ENCODE measurements around the gene FAT1.
A peak's percentile ranks its signal among the peaks of the same experiment; 100 is the strongest.

Gene FAT1

DNA sequence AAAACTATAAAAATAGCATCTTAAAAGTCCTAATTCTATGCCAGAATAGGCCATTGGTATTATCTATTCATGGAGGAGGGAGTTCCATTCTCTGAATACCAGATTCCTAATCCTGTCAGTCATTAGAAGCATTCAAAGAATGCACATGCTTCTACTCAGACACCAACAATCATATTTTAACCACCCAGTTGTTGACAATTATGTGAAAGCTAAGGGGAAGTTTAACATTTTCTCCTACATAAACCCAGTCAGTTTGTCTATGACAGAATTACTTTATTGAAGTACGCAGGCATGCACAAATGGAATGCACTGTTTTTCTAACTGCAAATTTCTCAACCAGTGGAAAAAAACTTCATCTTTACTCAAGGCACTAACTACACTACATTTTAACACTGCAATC is 98.7 kb downstream of the FAT1 start:
- TF ChIP-seq, protein P1, sequence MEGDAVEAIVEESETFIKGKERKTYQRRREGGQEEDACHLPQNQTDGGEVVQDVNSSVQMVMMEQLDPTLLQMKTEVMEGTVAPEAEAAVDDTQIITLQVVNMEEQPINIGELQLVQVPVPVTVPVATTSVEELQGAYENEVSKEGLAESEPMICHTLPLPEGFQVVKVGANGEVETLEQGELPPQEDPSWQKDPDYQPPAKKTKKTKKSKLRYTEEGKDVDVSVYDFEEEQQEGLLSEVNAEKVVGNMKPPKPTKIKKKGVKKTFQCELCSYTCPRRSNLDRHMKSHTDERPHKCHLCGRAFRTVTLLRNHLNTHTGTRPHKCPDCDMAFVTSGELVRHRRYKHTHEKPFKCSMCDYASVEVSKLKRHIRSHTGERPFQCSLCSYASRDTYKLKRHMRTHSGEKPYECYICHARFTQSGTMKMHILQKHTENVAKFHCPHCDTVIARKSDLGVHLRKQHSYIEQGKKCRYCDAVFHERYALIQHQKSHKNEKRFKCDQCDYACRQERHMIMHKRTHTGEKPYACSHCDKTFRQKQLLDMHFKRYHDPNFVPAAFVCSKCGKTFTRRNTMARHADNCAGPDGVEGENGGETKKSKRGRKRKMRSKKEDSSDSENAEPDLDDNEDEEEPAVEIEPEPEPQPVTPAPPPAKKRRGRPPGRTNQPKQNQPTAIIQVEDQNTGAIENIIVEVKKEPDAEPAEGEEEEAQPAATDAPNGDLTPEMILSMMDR (IDR thresholded peaks at IDR 0.05; ENCODE audit: low read depth, low read length): no peak
- peak; percentile 44 for DNase-seq (ENCODE audit: extremely low read depth, low read depth)

DNA sequence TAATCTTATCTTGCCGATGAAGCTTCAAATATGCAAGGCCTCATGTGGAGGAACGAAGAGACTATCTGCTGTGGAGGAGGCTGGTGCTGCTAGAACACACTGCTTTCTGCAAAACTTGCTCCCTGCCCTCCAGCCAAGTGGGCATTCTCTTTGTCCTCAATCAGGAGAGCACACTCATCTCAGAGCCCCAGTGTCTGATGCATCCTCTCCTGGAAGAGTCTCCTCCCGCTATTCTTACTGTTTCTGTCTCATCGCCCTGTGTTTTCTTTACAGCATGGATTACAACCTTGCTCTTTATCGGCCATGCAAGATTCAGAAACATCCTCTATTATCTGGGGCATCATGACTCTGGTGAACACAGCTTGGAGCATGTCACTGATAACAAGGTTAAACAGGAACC is 100.1 kb downstream of the FAT1 start:
- TF ChIP-seq, protein P1 (IDR thresholded peaks at IDR 0.05; ENCODE audit: low read depth, low read length): no peak
- no peak for DNase-seq (ENCODE audit: extremely low read depth, low read depth)

DNA sequence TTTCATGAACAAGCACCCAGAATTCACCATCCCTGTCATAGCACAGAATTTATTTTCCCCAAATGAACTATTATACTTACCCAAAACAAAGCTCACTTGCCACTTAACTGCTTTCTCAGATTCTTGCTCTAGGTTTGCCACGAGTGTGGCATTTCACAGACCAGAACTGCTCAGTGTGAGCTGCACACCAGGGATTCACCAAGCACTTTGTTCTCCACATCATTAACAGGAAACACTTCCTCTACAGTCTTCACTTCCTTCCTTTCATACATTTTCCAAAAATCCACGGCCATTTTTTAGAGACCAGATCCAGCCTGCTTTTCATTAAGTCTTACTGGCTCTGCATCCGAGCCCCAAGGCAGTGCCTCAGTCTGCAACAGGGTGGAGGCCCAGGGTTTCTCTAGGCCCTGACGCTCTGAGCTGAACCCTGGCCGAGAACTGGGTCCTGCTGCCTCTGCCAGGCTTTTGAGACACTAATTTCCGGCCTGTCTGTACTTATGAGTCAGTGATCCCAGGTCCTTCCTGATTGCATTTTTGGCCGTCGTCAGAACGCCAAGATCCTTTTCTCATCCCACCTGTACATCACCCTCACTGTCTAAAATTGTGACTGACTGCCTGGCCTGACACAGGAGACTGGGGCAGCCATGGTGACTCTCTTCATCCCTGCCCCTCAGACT is 100.7 kb downstream of the FAT1 start:
- DNase-seq (ENCODE audit: extremely low read depth, low read depth): peak; percentile 46
- TF ChIP-seq, protein P1 (IDR thresholded peaks at IDR 0.05; ENCODE audit: low read depth, low read length): no peak

DNA sequence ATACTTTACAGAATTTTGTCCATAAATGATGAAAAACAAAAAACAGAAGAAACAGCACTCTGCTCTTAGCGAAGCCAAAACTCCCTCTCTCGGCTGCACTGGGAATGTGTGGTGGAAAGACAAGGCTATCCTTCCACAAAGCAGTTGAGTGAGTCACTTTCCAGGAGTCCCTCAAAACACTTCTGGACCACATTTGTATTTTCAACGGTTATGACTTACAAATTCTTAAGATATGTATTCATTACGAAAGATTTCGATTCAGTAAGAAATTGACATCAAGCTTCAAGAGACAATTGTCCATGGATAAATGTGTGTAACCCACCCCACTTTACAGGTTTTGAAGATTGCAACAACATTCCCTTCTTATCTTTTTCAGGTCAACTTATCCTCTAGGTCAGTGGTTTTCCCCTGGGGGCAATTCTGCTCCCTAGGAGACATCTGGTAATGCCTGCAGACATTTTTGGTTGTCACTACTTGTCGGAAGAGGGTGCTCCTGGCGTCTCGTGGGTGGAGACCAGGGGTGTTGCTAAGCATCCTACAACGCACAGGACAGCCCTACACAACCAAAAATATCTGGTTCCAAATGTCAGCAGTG is 101.6 kb downstream of the FAT1 start:
- TF ChIP-seq, protein P1 (IDR thresholded peaks at IDR 0.05; ENCODE audit: low read depth, low read length): peak; percentile 56
- DNase-seq (ENCODE audit: extremely low read depth, low read depth): peak; percentile 44

DNA sequence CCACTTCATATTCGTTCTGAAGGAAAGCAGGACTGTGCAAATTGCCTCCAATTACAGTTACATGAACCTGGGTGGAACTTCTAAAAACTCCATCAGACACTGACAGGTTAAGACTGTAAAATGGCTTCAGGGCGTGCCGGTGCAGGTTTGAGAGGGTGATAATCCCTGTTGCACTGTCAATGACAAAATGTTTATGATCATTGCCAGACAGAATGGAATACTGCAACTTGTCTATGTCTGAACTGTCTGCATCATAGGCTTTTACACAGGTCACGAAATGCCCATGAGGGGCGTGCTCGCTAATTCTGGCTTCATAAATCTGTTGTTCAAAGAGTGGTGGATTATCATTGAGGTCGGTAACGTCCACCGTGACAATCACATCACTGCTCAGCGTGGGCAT is 104.6 kb downstream of the FAT1 start:
- no peak for DNase-seq (ENCODE audit: extremely low read depth, low read depth)
- TF ChIP-seq, protein P1 (IDR thresholded peaks at IDR 0.05; ENCODE audit: low read depth, low read length): no peak

DNA sequence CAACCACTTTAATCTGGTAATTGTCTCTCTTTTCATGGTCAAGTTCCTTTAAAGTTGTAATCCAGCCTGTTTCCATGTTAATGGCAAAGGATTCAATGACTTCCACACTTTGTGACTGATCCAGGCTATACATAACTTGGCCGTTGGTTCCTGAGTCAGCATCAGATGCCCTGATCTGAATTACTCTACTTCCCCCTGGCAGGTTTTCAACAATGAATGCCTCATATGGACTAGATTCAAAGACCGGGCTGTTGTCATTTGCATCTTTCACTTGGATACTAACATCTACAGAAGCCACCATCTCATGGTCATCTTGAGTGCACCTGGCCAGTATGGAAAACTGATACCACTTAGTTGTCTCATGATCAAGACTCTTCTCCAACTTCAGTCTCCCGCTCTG is 105.7 kb downstream of the FAT1 start:
- DNase-seq (ENCODE audit: extremely low read depth, low read depth): no peak
- TF ChIP-seq, protein P1 (IDR thresholded peaks at IDR 0.05; ENCODE audit: low read depth, low read length): no peak

DNA sequence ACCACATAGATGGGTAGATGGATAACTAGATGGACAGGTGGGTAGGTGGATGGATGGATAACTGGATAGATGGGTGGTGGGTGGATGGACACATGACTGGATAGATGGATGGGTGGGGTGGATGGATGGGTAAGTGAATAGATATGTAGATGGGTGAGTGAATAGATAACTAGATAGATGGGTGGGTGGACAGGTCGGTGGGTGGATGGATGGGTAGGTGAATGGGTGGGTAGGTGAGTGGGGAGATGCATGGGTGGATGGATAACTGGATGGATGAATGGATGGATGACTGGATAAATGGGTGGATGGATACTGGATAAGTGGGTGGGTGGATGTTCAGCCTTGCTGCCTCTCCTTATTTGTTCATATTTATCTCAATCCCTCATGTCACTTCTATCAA is 116.2 kb downstream of the FAT1 start:
- no peak for DNase-seq (ENCODE audit: extremely low read depth, low read depth)
- TF ChIP-seq, protein P1 (IDR thresholded peaks at IDR 0.05; ENCODE audit: low read depth, low read length): no peak
